Stimulated activated naive CD8-positive, alpha-beta T cell treated with anti-CD3 and anti-CD28 coated beads, Interleukin-15, Interleukin-2, amounts not matched to agents 100 ng/mL and 50 ng/mL, for 24 hours (primary cell): Measurements from ENCODE around the gene BCKDHB.
"Not testable (repeated sequence)": the region's sequence is repeated elsewhere in the genome, so short reads cannot be mapped to it uniquely, and the experiment has no call there.

Experiments used
- H3K27ac Mint-ChIP-seq: one replicate; pipeline ENCODE4 v1.8.0; 2021; ENCODE audit warnings: mild to moderate bottlenecking, mixed read lengths
- H3K27me3 Mint-ChIP-seq: one replicate; pipeline ENCODE4 v1.8.0; 2021; ENCODE audit warnings: mixed read lengths
- H3K36me3 Mint-ChIP-seq: one replicate; pipeline ENCODE4 v1.8.0; 2021; ENCODE audit warnings: low read depth, mixed read lengths
- H3K4me1 Mint-ChIP-seq: one replicate; pipeline ENCODE4 v1.8.0; 2021; ENCODE audit warnings: low read depth, mixed read lengths
- H3K4me3 Mint-ChIP-seq: one replicate; pipeline ENCODE4 v1.8.0; 2021; ENCODE audit warnings: mild to moderate bottlenecking, mixed read lengths
- H3K9me3 Mint-ChIP-seq: one replicate; pipeline ENCODE4 v1.8.0; 2021; ENCODE audit warnings: mixed read lengths

BCKDHB gene

GRCh38 chr6:80210618-80211017 is 104.1 kb downstream of the BCKDHB start:
- H3K4me3 Mint-ChIP-seq = no peak overlapping the region
- no peak overlapping the region for H3K27ac Mint-ChIP-seq
- no peaks in the 10 kb centered on the region for H3K36me3 Mint-ChIP-seq
- no peaks in the 10 kb centered on the region for H3K27me3 Mint-ChIP-seq
- H3K4me1 Mint-ChIP-seq = no peaks in the 10 kb centered on the region
- H3K9me3 Mint-ChIP-seq = no peaks in the 10 kb centered on the region

- no peak overlapping the region for H3K4me3 Mint-ChIP-seq
- no peaks in the 10 kb centered on the region for H3K9me3 Mint-ChIP-seq
- no peaks in the 10 kb centered on the region for H3K27me3 Mint-ChIP-seq
- H3K36me3 Mint-ChIP-seq = no peaks in the 10 kb centered on the region
- H3K4me1 Mint-ChIP-seq = no peaks in the 10 kb centered on the region
- H3K27ac Mint-ChIP-seq = no peak overlapping the region
These were observed 104.8 kb downstream of the BCKDHB start for GRCh38 chr6:80211286-80211685.

GRCh38 chr6:80211890-80212289 is 105.4 kb downstream of the BCKDHB start:
- H3K36me3 Mint-ChIP-seq, H3K4me1 Mint-ChIP-seq, H3K27me3 Mint-ChIP-seq, H3K9me3 Mint-ChIP-seq, H3K4me3 Mint-ChIP-seq, H3K27ac Mint-ChIP-seq: not testable (repeated sequence)

GRCh38 chr6:80214436-80215022 is 108.1 kb downstream of the BCKDHB start:
- Mint-ChIP-seq H3K27ac (no peak overlapping the region), H3K9me3 (no peaks in the 10 kb centered on the region), H3K4me3 (no peak overlapping the region), H3K4me1 (no peaks in the 10 kb centered on the region), H3K27me3 (no peaks in the 10 kb centered on the region), H3K36me3 (peaks cover 3% of the 10 kb centered on the region)

GRCh38 chr6:80215063-80215462 is 108.6 kb downstream of the BCKDHB start:
- Mint-ChIP-seq H3K4me3 (no peak overlapping the region), H3K27ac (no peak overlapping the region), H3K27me3 (no peaks in the 10 kb centered on the region), H3K4me1 (no peaks in the 10 kb centered on the region), H3K36me3 (peaks cover 8% of the 10 kb centered on the region), H3K9me3 (no peaks in the 10 kb centered on the region)

- Mint-ChIP-seq H3K27ac (no peak overlapping the region), H3K4me1 (no peaks in the 10 kb centered on the region)
These were observed 111.3 kb downstream of the BCKDHB start for GRCh38 chr6:80217794-80218193.

GRCh38 chr6:80223743-80224212 is 117.3 kb downstream of the BCKDHB start:
- Mint-ChIP-seq H3K36me3 (peaks cover 34% of the 10 kb centered on the region), H3K9me3 (no peaks in the 10 kb centered on the region), H3K4me3 (no peak overlapping the region), H3K27me3 (no peaks in the 10 kb centered on the region), H3K4me1 (no peaks in the 10 kb centered on the region), H3K27ac (no peak overlapping the region)

More at GRCh38 chr6:80217794-80218193, 111.3 kb downstream of the BCKDHB start:
- H3K4me3 Mint-ChIP-seq = no peak overlapping the region
- no peaks in the 10 kb centered on the region for H3K9me3 Mint-ChIP-seq
- peaks cover 18% of the 10 kb centered on the region for H3K36me3 Mint-ChIP-seq
- no peaks in the 10 kb centered on the region for H3K27me3 Mint-ChIP-seq

GRCh38 chr6:80226151-80226550 is 119.7 kb downstream of the BCKDHB start:
- Mint-ChIP-seq H3K27ac (no peak overlapping the region), H3K36me3 (peaks cover 18% of the 10 kb centered on the region), H3K4me1 (no peaks in the 10 kb centered on the region), H3K9me3 (no peaks in the 10 kb centered on the region), H3K27me3 (no peaks in the 10 kb centered on the region), H3K4me3 (no peak overlapping the region)

GRCh38 chr6:80226699-80227098 is 120.2 kb downstream of the BCKDHB start:
- no peaks in the 10 kb centered on the region for H3K27me3 Mint-ChIP-seq
- no peaks in the 10 kb centered on the region for H3K9me3 Mint-ChIP-seq
- H3K27ac Mint-ChIP-seq = no peak overlapping the region
- H3K36me3 Mint-ChIP-seq = peaks cover 16% of the 10 kb centered on the region
- H3K4me3 Mint-ChIP-seq = no peak overlapping the region
- no peaks in the 10 kb centered on the region for H3K4me1 Mint-ChIP-seq

- Mint-ChIP-seq H3K9me3 (no peaks in the 10 kb centered on the region), H3K27ac (no peak overlapping the region), H3K4me3 (no peak overlapping the region), H3K4me1 (no peaks in the 10 kb centered on the region), H3K27me3 (no peaks in the 10 kb centered on the region), H3K36me3 (peaks cover 16% of the 10 kb centered on the region)
These were observed 121.2 kb downstream of the BCKDHB start for GRCh38 chr6:80227545-80228105.

- Mint-ChIP-seq H3K36me3 (peaks cover 5% of the 10 kb centered on the region), H3K4me3 (no peak overlapping the region), H3K27me3 (no peaks in the 10 kb centered on the region), H3K9me3 (no peaks in the 10 kb centered on the region), H3K4me1 (no peaks in the 10 kb centered on the region), H3K27ac (no peak overlapping the region)
These were observed 126.8 kb downstream of the BCKDHB start for GRCh38 chr6:80233262-80233661.

GRCh38 chr6:80233958-80234357 is 127.5 kb downstream of the BCKDHB start:
- H3K9me3 Mint-ChIP-seq = no peaks in the 10 kb centered on the region
- peaks cover 9% of the 10 kb centered on the region for H3K36me3 Mint-ChIP-seq
- H3K27me3 Mint-ChIP-seq = no peaks in the 10 kb centered on the region
- no peak overlapping the region for H3K4me3 Mint-ChIP-seq
- H3K4me1 Mint-ChIP-seq = no peaks in the 10 kb centered on the region
- H3K27ac Mint-ChIP-seq = no peak overlapping the region

- Mint-ChIP-seq H3K27ac (no peak overlapping the region), H3K27me3 (no peaks in the 10 kb centered on the region), H3K4me1 (no peaks in the 10 kb centered on the region), H3K4me3 (no peak overlapping the region), H3K36me3 (peaks cover 12% of the 10 kb centered on the region), H3K9me3 (no peaks in the 10 kb centered on the region)
These were observed 127.9 kb downstream of the BCKDHB start for GRCh38 chr6:80234401-80234800.

- Mint-ChIP-seq H3K4me1 (no peaks in the 10 kb centered on the region), H3K27ac (no peak overlapping the region), H3K4me3 (no peak overlapping the region), H3K36me3 (peaks cover 14% of the 10 kb centered on the region), H3K27me3 (no peaks in the 10 kb centered on the region), H3K9me3 (no peaks in the 10 kb centered on the region)
These were observed 128.4 kb downstream of the BCKDHB start for GRCh38 chr6:80234908-80235307.

GRCh38 chr6:80235647-80236046 is 129.2 kb downstream of the BCKDHB start:
- Mint-ChIP-seq H3K27me3 (no peaks in the 10 kb centered on the region), H3K9me3 (no peaks in the 10 kb centered on the region), H3K4me1 (no peaks in the 10 kb centered on the region), H3K36me3 (peaks cover 17% of the 10 kb centered on the region), H3K4me3 (no peak overlapping the region), H3K27ac (no peak overlapping the region)

GRCh38 chr6:80238754-80239153 is 132.3 kb downstream of the BCKDHB start:
- H3K4me1 Mint-ChIP-seq, H3K9me3 Mint-ChIP-seq, H3K27me3 Mint-ChIP-seq, H3K27ac Mint-ChIP-seq, H3K4me3 Mint-ChIP-seq: not testable (repeated sequence)
- peaks cover 29% of the 10 kb centered on the region for H3K36me3 Mint-ChIP-seq
